G401 (cell line): Measurements from ENCODE around the gene MAN2B2. TPM values are rescaled to one million over a fixed set of nuclear protein-coding genes. Genes with fewer than 3 reads are reported as not detected.

Experiments used
- total RNA-seq: library from RNA; depleted of rRNA; stranded (reverse); fragments of >200 nt; shearing (Covaris generic); gene quantifications from 2 replicates; pipeline ENCODE4 v1.2.3, GENCODE V29; 2014; rRNA removed

Gene MAN2B2
- total RNA-seq, 1 experiment from 2014 or later: 10.1 TPM

Other genes with a start within 250 kb of the MAN2B2 start
- 0.55 and 3.3 TPM in 2 replicates for gene PPP2R2C, start 102.6 kb upstream of the MAN2B2 start, total RNA-seq
- 291 and 303 TPM in 2 replicates for gene MRFAP1, start 65.5 kb downstream of the MAN2B2 start, total RNA-seq
- gene S100P, start 118.7 kb downstream of the MAN2B2 start, total RNA-seq: not detected in 2 replicates
- gene MRFAP1L1, start 134.7 kb downstream of the MAN2B2 start, total RNA-seq: 1.7 and 2.1 TPM in 2 replicates
- 31.7 and 38.6 TPM in 2 replicates for gene BLOC1S4, start 141.0 kb downstream of the MAN2B2 start, total RNA-seq
- gene KIAA0232, start 207.5 kb downstream of the MAN2B2 start, total RNA-seq: 9.7 and 10.3 TPM in 2 replicates